WTC11 (cell line): ENCODE results near the gene WDR76. TPM values are rescaled to one million over a fixed set of nuclear protein-coding genes. Genes with fewer than 3 reads are reported as not detected.
"Not testable (repeated sequence)": the region's sequence is repeated elsewhere in the genome, so short reads cannot be mapped to it uniquely, and the experiment has no call there.

ENCODE experiments used
- ATAC-seq: fragments of 200-7000 bp; cut with Tn5 transposase; 2 replicates; pipeline ENCODE4 v1.10.0; 2021; ENCODE audit warnings: mild to moderate bottlenecking, moderate library complexity
- CTCF ChIA-PET: fragments of 300-600 bp; sonication (Branson Sonifier 250); formaldehyde crosslinking; loops from one replicate; lab custom pipeline; 2021; ENCODE audit warnings: antibody characterized with exemption; lab: Charles Lee
- POLR2A ChIA-PET: fragments of 350-600 bp; sonication (Branson Sonifier 250); formaldehyde crosslinking; loops from one replicate; lab custom pipeline; 2021; ENCODE audit warnings: antibody characterized with exemption; lab: Charles Lee
- DNase-seq: peaks from one replicate; pipeline ENCODE4 v3.0.0; 2021; ENCODE audit warnings: low spot score
- H3K27ac Mint-ChIP-seq: 2 replicates; pipeline ENCODE4 v1.8.0; 2021; ENCODE audit warnings: mixed read lengths
- H3K27me3 Mint-ChIP-seq: 2 replicates; pipeline ENCODE4 v1.8.0; 2021; ENCODE audit warnings: low read depth, mild to moderate bottlenecking, moderate library complexity, mixed read lengths
- H3K36me3 Mint-ChIP-seq: 2 replicates; pipeline ENCODE4 v1.8.0; 2021; ENCODE audit warnings: mixed read lengths
- H3K4me1 Mint-ChIP-seq: 2 replicates; pipeline ENCODE4 v1.8.0; 2022; ENCODE audit warnings: mixed read lengths
- H3K4me3 Mint-ChIP-seq: 2 replicates; pipeline ENCODE4 v1.8.0; 2021; ENCODE audit warnings: mild to moderate bottlenecking, moderate library complexity, mixed read lengths
- H3K9me3 Mint-ChIP-seq: 2 replicates; pipeline ENCODE4 v1.8.0; 2021; ENCODE audit warnings: mixed read lengths
- CBFB ChIP-seq: sonication (generic); formaldehyde crosslinking; IDR thresholded peaks from 2 replicates; pipeline ENCODE4 v1.8.1; 2022; ENCODE audit warnings: mild to moderate bottlenecking, low read depth, missing genetic modification reagents
- GRHL2 ChIP-seq: fragments of 250-450 bp; sonication (Bioruptor Pico); IDR thresholded peaks from 2 replicates; pipeline ENCODE4 v1.8.0; 2022; ENCODE audit warnings: mild to moderate bottlenecking, moderate library complexity; ENCODE audit not compliant: insufficient replicate concordance, severe bottlenecking
- KAT7 ChIP-seq: sonication (generic); formaldehyde crosslinking; IDR thresholded peaks from 2 replicates; pipeline ENCODE4 v1.8.1; 2023; ENCODE audit warnings: missing genetic modification reagents, mild to moderate bottlenecking, borderline replicate concordance
- MYBL2 ChIP-seq: sonication (generic); formaldehyde crosslinking; IDR thresholded peaks from 2 replicates; pipeline ENCODE4 v1.8.1; 2023; ENCODE audit warnings: mild to moderate bottlenecking, moderate library complexity, missing genetic modification reagents
- NFATC4 ChIP-seq: fragments of 250-450 bp; sonication (Bioruptor Pico); IDR thresholded peaks from 2 replicates; pipeline ENCODE4 v1.9.0; 2021; ENCODE audit warnings: mild to moderate bottlenecking
- NR3C1 ChIP-seq: sonication (generic); formaldehyde crosslinking; conservative IDR thresholded peaks from 2 replicates; pipeline ENCODE4 v1.8.1; 2023; ENCODE audit warnings: low read depth, mild to moderate bottlenecking, missing genetic modification reagents
- PRRX2 ChIP-seq: fragments of 250-450 bp; sonication (Bioruptor Pico); IDR thresholded peaks from 2 replicates; pipeline ENCODE4 v1.8.0; 2021; ENCODE audit warnings: mild to moderate bottlenecking
- RELA ChIP-seq: sonication (generic); formaldehyde crosslinking; IDR thresholded peaks from 2 replicates; pipeline ENCODE4 v1.8.1; 2022; ENCODE audit warnings: missing genetic modification reagents, mild to moderate bottlenecking, borderline replicate concordance
- SMAD3 ChIP-seq: sonication (generic); formaldehyde crosslinking; IDR thresholded peaks from 2 replicates; pipeline ENCODE4 v1.8.0; 2022; ENCODE audit warnings: missing genetic modification reagents, mild to moderate bottlenecking, borderline replicate concordance
- ZNF121 ChIP-seq: sonication (generic); formaldehyde crosslinking; IDR thresholded peaks from 2 replicates; pipeline ENCODE4 v1.8.0; 2023; ENCODE audit warnings: missing genetic modification reagents
- ZNF219 ChIP-seq: sonication (generic); formaldehyde crosslinking; IDR thresholded peaks from 2 replicates; pipeline ENCODE4 v1.8.0; 2023; ENCODE audit warnings: missing genetic modification reagents, mild to moderate bottlenecking, borderline replicate concordance
- ZNF416 ChIP-seq: fragments of 250-450 bp; sonication (Bioruptor Pico); IDR thresholded peaks from 2 replicates; pipeline ENCODE4 v1.9.0; 2021; ENCODE audit warnings: mild to moderate bottlenecking, inconsistent platforms
- ZNF423 ChIP-seq: fragments of 250-450 bp; sonication (Bioruptor Pico); IDR thresholded peaks from 2 replicates; pipeline ENCODE4 v2.1.2; 2022; ENCODE audit warnings: mild to moderate bottlenecking, moderate library complexity
- total RNA-seq: library from RNA; stranded (reverse); gene quantifications from 3 replicates; pipeline ENCODE4 v1.2.3, GENCODE V29; 2021
- TF ChIP-seq, protein P1 (sequence below): sonication (generic); formaldehyde crosslinking; IDR thresholded peaks from 2 replicates; pipeline ENCODE4 v1.8.0; 2023; ENCODE audit warnings: mild to moderate bottlenecking, missing genetic modification reagents
- TF ChIP-seq, protein P2 (sequence below): fragments of 250-450 bp; sonication (Bioruptor Pico); IDR thresholded peaks from 2 replicates; pipeline ENCODE4 v1.9.0; 2021; ENCODE audit warnings: mild to moderate bottlenecking, borderline replicate concordance
- TF ChIP-seq, protein P3 (sequence below): sonication (generic); formaldehyde crosslinking; IDR thresholded peaks from 2 replicates; pipeline ENCODE4 v1.8.1; 2023; ENCODE audit warnings: mild to moderate bottlenecking, moderate library complexity, missing genetic modification reagents
- TF ChIP-seq, protein P4 (sequence below): sonication (generic); formaldehyde crosslinking; IDR thresholded peaks from 2 replicates; pipeline ENCODE4 v1.8.1; 2023; ENCODE audit warnings: mild to moderate bottlenecking, missing genetic modification reagents, moderate library complexity

WDR76 gene
- total RNA-seq, 1 experiment from 2014 or later = 16.2 TPM

DNA sequence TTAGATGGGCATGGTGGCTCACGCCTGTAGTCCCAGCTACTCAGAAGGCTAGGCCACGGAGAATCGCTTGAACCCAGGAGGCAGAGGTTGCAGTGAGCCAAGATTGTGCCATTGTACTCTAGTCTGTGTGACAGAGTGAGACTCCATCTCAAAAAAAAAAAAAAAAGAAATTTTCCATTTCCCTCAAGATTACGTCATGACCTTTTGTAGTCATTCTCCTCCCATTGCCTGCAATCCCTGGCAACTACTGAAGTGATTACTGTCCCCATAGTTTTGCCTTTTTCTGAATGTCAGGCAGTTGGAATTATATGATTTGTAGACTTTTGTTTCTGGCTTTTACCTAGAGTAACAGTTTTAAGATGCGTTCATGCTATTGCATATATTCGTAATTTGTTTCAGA is 28.0 kb downstream of the WDR76 start:
- Mint-ChIP-seq H3K4me3 (no peak overlapping the region), H3K36me3 (peaks cover 36% of the 10 kb centered on the region), H3K27me3 (no peaks in the 10 kb centered on the region), H3K27ac (no peak overlapping the region), H3K9me3 (no peaks in the 10 kb centered on the region), H3K4me1 (no peaks in the 10 kb centered on the region)
- ChIA-PET POLR2A (no interaction called here), CTCF (interaction anchor here (0.6 kb wide), 1 partner anchor 26 kb away, joined by 3 read pairs; no protein-coding TSS in a partner anchor)
- no peak for ATAC-seq
- TF ChIP-seq CBFB (CRISPR knock-in tag) (no peak), NR3C1 (CRISPR knock-in tag) (no peak), RELA (no peak), GRHL2 (CRISPR knock-in tag) (no peak)
- no peak for DNase-seq

DNA sequence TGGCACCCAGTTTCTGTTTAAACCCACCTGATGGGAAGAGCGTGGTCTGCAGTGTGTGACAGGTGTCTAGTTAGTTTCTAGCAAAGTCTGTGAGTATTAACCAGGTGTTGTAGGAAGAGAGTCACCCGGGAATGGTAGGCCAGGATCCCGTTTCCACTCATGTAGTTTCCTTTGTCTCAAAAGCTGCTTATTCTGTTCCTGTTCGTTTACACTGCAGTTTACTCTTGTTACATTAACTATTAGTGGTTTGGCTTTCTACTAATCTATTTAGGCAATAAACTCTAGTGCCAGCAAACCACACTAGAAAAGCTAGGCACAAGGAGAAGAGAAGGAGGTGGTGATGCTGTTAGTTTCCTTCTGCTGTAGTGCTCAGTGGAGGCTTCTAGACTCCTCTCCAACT is 32.7 kb downstream of the WDR76 start:
- Mint-ChIP-seq H3K9me3 (no peaks in the 10 kb centered on the region), H3K27ac (no peak overlapping the region), H3K36me3 (peaks cover 15% of the 10 kb centered on the region), H3K27me3 (no peaks in the 10 kb centered on the region), H3K4me1 (no peaks in the 10 kb centered on the region), H3K4me3 (no peak overlapping the region)
- ChIA-PET CTCF (interaction anchor here (0.7 kb wide), 1 partner anchor 22 kb away, joined by 3 read pairs; no protein-coding TSS in a partner anchor), POLR2A (no interaction called here)
- no peak for DNase-seq
- TF ChIP-seq, protein P1, sequence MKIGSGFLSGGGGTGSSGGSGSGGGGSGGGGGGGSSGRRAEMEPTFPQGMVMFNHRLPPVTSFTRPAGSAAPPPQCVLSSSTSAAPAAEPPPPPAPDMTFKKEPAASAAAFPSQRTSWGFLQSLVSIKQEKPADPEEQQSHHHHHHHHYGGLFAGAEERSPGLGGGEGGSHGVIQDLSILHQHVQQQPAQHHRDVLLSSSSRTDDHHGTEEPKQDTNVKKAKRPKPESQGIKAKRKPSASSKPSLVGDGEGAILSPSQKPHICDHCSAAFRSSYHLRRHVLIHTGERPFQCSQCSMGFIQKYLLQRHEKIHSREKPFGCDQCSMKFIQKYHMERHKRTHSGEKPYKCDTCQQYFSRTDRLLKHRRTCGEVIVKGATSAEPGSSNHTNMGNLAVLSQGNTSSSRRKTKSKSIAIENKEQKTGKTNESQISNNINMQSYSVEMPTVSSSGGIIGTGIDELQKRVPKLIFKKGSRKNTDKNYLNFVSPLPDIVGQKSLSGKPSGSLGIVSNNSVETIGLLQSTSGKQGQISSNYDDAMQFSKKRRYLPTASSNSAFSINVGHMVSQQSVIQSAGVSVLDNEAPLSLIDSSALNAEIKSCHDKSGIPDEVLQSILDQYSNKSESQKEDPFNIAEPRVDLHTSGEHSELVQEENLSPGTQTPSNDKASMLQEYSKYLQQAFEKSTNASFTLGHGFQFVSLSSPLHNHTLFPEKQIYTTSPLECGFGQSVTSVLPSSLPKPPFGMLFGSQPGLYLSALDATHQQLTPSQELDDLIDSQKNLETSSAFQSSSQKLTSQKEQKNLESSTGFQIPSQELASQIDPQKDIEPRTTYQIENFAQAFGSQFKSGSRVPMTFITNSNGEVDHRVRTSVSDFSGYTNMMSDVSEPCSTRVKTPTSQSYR = no peak
- no peak for TF ChIP-seq KAT7 (CRISPR knock-in tag)
- TF ChIP-seq ZNF121 (CRISPR knock-in tag) = no peak
- no peak for TF ChIP-seq ZNF416 (CRISPR knock-in tag)
- TF ChIP-seq, protein P2, sequence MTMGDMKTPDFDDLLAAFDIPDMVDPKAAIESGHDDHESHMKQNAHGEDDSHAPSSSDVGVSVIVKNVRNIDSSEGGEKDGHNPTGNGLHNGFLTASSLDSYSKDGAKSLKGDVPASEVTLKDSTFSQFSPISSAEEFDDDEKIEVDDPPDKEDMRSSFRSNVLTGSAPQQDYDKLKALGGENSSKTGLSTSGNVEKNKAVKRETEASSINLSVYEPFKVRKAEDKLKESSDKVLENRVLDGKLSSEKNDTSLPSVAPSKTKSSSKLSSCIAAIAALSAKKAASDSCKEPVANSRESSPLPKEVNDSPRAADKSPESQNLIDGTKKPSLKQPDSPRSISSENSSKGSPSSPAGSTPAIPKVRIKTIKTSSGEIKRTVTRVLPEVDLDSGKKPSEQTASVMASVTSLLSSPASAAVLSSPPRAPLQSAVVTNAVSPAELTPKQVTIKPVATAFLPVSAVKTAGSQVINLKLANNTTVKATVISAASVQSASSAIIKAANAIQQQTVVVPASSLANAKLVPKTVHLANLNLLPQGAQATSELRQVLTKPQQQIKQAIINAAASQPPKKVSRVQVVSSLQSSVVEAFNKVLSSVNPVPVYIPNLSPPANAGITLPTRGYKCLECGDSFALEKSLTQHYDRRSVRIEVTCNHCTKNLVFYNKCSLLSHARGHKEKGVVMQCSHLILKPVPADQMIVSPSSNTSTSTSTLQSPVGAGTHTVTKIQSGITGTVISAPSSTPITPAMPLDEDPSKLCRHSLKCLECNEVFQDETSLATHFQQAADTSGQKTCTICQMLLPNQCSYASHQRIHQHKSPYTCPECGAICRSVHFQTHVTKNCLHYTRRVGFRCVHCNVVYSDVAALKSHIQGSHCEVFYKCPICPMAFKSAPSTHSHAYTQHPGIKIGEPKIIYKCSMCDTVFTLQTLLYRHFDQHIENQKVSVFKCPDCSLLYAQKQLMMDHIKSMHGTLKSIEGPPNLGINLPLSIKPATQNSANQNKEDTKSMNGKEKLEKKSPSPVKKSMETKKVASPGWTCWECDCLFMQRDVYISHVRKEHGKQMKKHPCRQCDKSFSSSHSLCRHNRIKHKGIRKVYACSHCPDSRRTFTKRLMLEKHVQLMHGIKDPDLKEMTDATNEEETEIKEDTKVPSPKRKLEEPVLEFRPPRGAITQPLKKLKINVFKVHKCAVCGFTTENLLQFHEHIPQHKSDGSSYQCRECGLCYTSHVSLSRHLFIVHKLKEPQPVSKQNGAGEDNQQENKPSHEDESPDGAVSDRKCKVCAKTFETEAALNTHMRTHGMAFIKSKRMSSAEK (CRISPR knock-in tag) = no peak
- TF ChIP-seq, protein P3, sequence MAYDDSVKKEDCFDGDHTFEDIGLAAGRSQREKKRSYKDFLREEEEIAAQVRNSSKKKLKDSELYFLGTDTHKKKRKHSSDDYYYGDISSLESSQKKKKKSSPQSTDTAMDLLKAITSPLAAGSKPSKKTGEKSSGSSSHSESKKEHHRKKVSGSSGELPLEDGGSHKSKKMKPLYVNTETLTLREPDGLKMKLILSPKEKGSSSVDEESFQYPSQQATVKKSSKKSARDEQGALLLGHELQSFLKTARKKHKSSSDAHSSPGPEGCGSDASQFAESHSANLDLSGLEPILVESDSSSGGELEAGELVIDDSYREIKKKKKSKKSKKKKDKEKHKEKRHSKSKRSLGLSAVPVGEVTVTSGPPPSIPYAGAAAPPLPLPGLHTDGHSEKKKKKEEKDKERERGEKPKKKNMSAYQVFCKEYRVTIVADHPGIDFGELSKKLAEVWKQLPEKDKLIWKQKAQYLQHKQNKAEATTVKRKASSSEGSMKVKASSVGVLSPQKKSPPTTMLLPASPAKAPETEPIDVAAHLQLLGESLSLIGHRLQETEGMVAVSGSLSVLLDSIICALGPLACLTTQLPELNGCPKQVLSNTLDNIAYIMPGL (CRISPR knock-in tag) = no peak
- no peak for TF ChIP-seq ZNF423
- TF ChIP-seq, protein P4, sequence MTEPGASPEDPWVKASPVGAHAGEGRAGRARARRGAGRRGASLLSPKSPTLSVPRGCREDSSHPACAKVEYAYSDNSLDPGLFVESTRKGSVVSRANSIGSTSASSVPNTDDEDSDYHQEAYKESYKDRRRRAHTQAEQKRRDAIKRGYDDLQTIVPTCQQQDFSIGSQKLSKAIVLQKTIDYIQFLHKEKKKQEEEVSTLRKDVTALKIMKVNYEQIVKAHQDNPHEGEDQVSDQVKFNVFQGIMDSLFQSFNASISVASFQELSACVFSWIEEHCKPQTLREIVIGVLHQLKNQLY (CRISPR knock-in tag) = no peak
- TF ChIP-seq MYBL2 (CRISPR knock-in tag) = no peak
- no peak for TF ChIP-seq ZNF219 (CRISPR knock-in tag)
- no peak for TF ChIP-seq PRRX2
- TF ChIP-seq RELA = no peak
- no peak for TF ChIP-seq SMAD3 (CRISPR knock-in tag)
- TF ChIP-seq NFATC4 = no peak
- no peak for ATAC-seq

DNA sequence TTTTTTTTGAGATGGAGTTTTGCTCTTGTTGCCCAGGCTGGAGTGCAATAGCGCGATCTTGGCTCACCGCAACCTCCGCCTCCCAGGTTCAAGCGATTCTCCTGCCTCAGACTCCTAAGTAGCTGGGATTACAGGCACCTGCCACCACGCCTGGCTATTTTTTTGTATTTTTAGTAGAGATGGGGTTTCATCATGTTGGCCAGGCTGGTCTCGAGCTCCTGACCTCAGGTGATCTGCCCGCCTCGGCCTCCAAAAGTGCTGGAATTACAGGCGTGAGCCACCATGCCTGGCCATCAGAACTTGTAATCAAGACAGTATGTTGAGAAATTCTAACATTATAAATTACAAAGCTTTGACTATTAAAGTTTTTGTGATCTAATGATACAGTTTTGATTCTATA is 39.8 kb downstream of the WDR76 start:
- H3K4me3 Mint-ChIP-seq, H3K36me3 Mint-ChIP-seq, DNase-seq, H3K9me3 Mint-ChIP-seq, H3K27ac Mint-ChIP-seq, H3K27me3 Mint-ChIP-seq, H3K4me1 Mint-ChIP-seq, CTCF ChIA-PET, ATAC-seq: not testable (repeated sequence)
- POLR2A ChIA-PET = interaction anchor here (0.8 kb wide), 1 partner anchor 350 kb away, joined by 4 read pairs; no protein-coding TSS in a partner anchor
